ENCODE results near the gene GALR2.
"Not testable (repeated sequence)": the region's sequence is repeated elsewhere in the genome, so short reads cannot be mapped to it uniquely, and the experiment has no call there.

The GALR2 gene, protein sequence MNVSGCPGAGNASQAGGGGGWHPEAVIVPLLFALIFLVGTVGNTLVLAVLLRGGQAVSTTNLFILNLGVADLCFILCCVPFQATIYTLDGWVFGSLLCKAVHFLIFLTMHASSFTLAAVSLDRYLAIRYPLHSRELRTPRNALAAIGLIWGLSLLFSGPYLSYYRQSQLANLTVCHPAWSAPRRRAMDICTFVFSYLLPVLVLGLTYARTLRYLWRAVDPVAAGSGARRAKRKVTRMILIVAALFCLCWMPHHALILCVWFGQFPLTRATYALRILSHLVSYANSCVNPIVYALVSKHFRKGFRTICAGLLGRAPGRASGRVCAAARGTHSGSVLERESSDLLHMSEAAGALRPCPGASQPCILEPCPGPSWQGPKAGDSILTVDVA

DNA sequence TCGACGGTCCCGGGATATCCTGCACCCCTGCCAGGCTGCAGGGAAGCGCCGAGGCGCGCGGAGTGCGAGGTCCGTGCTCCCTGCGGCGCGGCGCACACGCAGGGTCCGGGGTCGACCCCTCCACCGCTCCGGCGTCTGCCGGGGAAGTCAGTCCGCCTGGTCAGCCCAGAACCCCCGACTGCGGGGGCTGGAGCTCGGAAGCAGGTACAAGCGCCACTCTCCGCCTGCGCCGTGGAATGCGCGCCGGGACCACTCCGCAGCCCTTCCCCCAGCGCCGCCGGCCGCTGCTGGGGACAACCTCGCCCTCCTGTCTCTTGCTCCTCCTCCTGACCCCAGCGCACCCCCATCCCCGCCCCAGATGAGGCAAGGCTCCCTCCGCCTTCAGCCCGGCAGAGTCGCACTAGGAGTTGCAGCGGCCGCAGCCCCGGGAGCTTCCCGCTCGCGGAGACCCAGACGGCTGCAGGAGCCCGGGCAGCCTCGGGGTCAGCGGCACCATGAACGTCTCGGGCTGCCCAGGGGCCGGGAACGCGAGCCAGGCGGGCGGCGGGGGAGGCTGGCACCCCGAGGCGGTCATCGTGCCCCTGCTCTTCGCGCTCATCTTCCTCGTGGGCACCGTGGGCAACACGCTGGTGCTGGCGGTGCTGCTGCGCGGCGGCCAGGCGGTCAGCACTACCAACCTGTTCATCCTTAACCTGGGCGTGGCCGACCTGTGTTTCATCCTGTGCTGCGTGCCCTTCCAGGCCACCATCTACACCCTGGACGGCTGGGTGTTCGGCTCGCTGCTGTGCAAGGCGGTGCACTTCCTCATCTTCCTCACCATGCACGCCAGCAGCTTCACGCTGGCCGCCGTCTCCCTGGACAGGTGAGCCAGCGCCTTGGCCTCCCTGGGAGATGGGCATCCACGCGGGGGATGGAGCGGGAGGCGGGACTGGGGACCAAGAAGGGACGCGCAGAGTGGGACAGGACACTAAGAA, at the start of gene GALR2:
TSS of gene GALR2 (plus strand) at position 392 of the 974 bp plus-strand sequence. CDS start at position 495, 103 bp downstream.
- no peak for DNase-seq (ENCODE audit: low read depth in 2 of 2)

DNA sequence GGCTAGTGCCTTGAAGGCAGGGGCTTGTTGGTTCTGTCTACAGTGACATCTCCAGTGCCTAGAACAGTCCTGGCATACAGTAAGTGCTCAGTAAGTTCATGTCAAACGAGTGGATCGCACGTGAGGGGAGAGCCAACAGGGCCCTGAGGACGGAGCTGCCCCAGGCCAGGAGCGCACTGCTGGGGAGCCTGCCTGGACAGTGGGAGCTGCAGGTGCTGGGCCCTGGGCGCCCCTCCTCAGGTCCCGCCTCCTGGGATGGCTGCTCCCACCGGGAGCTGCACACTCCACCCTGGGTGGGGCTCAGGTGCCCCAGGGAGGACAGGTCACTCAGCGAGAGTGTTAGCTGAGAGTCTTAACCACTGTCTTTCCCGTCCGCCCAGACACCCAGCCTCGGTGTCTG, 49.3 kb upstream of the GALR2 start:
- no peak for DNase-seq (ENCODE audit: low read depth in 2 of 2)

DNA sequence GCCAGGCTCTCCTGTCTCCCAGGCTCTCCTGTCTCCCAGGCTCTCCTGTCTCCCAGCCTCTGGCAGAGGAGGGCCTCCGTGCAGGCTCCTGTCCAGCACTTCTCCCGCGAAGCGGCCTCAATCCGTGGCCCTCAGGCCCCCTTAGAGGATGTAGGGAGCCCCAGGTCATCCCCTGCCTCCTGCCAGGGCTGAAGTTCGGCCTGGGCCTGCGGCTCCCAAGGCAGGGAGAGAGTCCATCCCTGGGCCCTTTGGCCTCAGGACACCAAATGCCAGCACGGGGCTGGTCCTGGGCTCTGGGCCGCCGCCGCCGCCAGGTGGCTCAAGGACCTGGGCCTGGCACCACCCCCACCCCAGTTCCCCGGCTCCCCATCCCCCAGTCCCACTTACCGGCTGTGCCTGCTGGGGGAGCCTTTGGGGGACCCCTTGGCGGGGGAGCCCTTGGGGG, 47.8 kb upstream of the GALR2 start:
- DNase-seq (ENCODE audit: low read depth in 2 of 2): no peak

DNA sequence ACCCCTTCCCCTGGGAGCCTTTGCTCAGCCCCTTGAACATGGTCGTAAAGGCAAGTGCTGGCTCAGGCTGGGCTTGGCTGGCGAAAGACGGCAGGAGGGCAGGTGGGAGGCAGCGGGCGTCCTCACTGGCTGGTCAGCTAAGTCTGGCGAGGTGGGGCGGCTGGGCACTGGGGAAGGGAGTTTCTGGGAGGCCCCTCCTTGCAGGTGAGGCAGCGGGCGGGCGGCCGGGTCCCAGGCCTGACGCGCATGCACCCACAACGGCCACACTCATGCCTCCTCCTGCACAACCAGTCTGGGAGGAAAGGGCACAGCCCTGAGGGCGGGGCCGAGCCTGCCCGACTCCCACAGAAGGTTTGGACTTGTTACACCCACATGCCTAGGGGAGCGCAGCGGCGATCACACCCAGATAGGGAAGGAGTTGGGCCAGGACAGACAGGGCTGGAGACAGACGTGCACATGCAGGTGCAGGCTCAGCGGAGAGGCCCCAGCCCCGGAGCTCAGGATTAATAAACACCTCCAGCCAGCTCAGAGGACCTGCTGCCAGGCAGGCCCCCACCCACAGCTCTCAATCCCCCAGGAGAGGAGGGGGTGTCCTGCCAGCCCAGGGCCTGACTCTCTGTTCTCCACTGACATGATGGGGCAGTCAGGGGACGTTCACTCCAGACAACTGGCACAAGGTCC, 47.3 kb upstream of the GALR2 start, which contains the start of gene EVPL:
TSS of gene EVPL (minus strand) at position 148 of the 681 bp plus-strand sequence. CDS start at position 40, 108 bp downstream.
- no peak for DNase-seq (ENCODE audit: low read depth in 2 of 2)

DNA sequence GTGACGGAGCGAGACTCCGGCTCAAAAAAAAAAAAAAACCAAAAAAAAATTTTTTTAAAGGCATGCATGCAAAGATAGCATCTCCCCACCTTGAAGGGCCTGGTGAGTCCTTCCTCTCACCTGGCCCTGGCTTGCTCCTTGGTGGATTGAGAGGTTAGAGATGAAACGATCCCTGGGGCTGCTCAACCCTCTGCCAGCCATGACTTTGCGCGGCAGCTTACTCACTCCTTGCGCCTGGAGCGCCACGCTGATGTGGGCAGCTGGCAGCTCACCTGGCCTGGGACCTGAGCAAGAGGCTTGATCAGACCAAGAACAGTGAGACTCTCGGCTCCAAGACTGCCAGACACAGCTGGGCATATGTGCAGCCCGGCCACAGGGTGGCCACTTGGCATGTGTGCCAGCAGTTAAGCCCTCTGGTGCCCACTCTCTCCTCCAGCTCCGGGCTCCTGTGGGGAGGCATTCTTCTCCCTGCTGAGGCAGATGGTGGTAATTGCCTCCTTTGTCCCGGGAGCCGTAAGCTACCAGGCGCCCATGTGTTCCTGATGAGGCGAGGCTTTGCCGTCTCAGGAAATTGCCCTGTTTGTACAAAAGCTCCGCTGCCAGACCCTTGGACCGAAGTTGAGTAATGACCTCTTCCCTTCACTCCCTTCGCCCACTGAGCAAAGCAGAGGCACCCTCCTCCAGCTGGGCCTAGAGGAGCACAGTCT, 42.4 kb upstream of the GALR2 start:
- no peak for DNase-seq (ENCODE audit: low read depth in 2 of 2)

DNA sequence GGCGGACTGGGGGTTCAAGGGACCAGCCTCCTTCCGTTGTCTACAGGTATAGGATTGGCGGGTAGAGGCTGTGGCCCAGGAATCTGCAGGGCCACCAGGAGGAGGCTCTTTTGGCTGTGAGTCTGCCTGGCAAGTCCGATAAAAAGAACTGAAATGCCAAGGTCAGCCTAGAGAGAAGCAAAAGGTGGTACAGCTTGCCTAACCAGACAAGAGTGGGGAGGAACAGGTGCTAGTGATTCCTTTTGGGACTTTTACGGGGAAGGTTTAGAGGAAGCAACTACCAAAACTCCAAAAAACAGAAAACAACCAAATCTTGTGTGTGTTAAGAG, 41.8 kb upstream of the GALR2 start:
- DNase-seq (ENCODE audit: low read depth in 2 of 2): no peak

DNA sequence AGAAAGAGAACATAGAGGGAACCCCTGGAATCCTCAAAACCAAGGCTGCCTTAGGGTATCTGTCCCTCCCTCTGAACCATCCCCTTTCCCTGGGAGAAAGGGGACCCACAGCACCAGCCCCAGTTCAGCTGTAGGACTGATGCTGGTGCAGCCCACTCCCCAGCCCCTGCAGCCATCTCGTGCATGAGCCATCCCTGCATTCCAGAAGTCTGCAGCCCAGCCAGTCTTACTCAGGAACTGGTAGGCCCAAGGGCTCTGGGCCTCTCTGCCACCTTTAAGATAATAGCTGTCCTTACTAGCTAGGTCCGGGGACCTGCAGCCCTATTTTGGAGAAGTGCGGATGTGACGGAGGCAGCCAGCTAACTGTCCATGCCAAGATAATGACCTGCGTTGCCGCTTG, 41.4 kb upstream of the GALR2 start:
- no peak for DNase-seq (ENCODE audit: low read depth in 2 of 2)

DNA sequence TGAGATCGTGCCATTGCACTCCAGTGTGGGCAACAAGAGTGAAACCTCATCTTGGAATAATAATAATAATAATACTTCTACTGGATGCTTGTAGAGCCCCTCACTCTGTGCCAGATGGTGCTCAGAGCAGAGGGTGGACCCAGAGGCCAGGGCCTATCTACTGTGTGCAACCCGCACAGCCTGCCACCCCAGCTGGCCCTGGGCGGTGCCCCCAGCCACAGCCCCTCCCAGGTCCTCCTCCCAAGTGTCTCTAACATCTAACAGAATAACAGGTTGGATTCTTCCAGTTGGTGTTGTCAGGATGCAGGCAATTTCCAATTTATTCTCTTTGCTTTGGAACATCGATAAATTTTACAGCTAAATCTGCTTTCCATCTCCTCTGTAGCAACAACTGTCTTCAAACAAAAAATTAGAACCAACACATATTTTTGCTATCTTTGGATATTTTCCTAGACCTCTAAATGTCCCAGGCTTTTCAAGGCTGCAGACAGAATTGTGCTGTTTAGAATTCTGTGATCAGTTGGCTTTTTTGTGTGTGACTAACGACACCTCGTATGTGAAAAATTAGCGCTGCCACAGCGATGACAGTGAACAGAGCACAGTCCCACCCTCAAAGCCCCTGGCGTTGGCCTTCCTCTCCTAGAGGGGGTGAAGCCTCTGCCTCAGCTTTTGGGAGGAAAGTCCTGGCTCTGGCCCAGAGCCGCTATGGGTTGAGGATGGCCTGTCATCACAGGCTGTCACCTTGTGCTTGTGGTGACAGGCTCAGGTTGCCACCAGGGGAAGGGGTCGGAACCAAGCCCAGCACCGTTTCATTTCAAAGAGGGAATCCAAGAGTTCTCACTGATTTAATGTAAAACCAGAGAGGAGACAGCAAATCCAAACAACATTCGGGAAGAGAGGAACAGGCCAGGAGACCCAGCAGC, 39.9 kb upstream of the GALR2 start:
- no peak for DNase-seq (ENCODE audit: low read depth in 2 of 2)

DNA sequence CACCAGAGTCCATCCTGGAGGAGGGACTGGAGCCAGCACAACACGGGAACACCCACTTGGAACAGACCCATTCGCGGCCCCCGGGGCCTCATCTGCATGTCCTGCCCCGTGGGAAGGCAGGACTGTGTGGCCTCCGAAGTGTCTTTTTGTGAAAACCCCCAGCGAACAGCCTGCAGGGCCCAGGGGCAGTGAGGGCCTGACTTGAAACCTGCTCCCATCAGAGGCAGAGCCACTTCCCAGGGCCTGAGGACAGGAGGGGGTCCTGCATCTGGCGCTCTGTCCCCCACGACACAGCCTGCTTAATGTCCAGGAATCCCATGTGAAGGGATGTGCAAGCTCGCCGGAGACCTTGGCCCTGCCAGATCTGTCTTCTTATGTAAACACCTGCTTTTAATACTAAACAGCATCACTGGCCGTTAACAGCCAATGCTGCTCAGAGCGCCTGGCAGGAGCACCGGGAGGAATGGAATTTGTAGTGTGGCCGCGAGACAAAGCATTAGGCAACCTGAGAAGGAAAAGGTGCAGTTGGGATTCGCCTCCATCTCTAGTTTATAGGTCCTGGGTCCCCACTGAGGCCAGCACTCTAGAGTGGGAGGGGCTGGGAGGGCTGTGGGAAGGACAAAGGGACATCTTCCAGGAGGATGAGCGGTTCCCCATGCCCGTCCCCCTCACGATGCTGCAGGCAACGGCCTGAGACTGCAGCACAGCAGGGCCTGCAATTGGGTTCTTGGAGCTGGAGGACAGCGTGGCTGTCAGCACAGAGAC, 37.9 kb upstream of the GALR2 start:
- no peak for DNase-seq (ENCODE audit: low read depth in 2 of 2)

DNA sequence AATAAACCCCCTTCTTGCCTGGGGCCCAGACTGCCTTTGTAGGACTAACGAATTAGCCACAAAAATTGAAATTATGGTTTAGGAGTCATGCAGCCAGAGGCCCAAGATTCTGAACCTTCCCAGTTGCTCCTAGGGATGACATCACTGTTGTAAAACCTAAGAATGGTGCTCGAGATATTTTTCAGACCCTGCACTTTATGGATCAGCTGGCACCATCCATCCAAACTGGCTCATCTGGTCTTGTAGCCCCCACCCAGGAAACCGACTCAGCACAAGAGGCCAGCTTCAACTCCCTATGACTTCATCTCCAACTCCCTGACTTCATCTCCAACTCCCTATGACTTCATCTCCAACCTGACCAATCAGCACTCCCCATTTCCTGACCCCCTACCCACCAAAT, 36.5 kb upstream of the GALR2 start:
- DNase-seq (ENCODE audit: low read depth in 2 of 2): no peak

DNA sequence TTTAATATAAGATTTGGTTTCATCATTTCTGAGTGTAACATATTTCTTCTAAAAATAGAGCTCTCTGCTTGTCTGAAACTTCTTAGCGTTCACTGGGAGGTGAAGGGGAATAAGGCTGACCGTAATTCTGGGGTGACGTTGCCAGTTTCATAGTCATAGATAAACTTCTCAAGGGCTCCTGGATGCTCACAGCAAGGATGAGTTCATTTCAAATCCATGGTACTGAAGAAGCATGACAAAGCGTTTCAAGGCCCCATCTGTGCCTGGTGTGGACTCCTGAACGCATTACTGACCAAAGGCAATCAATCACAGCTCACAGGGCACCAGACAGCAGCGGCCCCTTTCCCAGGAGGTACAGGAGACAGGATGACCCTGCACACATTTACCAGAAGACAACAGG, 35.5 kb upstream of the GALR2 start:
- no peak for DNase-seq (ENCODE audit: low read depth in 2 of 2)

DNA sequence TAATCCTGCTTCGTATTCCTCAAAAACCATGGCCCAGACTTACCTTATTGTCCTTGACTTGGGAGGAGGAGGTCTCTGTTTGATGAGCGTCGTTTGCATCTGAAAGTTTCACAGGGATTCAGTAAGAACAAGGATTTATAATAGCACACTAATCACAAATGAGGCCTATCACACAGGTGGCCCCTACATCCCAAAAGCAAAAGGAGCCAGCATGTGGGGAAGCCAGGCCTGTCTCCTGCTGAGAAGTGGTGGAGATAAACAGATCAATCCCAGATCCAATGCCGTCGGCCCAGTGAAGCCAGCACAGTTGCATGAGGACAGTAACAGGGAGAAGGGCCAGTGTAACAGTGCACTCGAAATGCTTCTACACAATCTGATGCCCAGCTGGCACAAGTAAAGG, 34.2 kb upstream of the GALR2 start:
- no peak for DNase-seq (ENCODE audit: low read depth in 2 of 2)

DNA sequence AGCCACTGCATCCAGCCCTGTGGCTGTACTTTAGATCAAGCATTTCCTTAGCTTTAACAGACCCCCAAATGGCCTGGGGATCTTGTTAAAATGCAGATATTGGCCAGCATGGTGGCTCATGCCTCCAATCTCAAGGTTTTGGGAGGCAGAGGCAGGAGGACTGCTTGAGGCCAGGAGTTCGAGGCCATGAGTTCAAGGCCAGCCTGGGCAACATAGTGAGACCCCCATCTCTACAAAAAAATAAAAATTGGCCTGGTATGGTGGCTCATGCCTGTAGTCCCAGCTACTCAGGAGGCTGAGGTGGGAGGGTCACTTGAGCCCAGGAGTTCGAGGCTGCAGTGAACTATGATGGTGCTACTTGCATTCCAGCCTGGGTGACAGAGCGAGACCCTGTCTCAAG, 31.7 kb upstream of the GALR2 start:
- not testable (repeated sequence) for DNase-seq (ENCODE audit: low read depth in 2 of 2)

DNA sequence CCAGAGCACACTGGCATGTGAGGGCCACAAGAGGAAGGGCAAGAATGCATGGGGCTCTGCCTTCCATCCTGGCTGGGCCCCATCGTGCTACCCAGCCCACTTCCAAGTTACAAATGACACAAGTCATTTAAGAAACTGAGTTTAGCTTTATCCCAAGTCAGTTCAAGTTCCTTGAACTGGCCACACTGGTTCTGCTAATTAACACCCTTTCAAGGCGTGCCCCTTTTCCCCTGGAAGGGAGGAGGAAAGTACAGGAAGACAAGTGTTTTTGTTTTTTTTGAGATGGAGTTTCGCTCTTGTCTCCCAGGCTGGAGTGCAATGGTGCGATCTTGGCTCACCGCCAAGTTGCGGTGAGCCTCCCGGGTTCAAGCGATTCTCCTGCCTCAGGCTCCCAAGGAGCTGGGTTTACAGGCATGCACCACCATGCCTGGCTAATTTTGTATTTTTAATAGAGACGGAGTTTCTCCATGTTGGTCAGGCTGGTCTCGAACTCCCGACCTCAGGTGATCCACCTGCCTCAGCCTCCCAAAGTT, 30.0 kb upstream of the GALR2 start:
- not testable (repeated sequence) for DNase-seq (ENCODE audit: low read depth in 2 of 2)

DNA sequence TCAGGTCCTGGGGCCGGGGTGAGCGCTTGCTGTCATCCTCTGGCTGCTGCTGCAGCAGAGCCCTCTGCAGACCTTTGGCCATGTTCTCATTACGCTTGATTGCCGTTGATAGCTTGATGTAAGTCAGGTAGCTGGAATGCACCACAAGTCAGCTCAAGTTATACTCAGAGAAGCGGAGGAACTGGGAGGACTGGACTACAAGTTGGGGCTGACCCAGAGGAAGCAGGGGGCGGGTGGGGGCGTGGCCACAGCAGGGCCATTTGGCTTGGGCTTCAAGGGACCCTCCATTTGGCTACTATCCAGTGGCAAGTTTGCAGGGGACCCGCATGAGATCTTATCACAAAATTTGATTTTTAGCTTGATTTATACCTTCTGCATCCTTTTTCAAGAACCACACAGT, 28.5 kb upstream of the GALR2 start:
- DNase-seq (ENCODE audit: low read depth in 2 of 2): no peak

DNA sequence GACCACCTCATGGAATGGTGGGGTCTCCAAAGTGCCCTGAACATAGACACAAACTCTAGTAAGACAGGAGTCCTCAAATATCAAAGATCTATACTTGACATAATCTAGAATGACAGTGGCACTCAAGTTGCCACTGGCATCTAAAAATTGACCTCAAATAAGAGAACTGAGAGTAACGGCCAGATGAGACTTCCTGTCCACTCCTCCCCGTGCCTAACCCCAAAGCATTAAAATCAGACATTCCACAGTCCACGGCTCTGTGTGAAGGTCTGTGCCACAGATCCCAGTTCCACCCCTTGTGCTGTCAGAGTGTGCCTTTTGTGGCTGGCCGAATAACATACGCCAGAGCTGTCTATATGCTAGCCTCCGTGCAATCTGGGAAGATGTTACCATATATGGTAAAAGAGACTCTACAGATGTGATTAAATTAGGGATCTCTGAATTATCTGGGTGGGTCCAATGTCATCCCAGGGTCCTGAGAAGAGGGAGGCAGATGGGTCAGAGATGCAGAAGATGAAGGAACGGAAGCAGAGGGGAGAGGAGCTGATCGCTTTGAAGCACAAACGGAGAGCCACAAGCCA, 26.5 kb upstream of the GALR2 start:
- DNase-seq (ENCODE audit: low read depth in 2 of 2): no peak

DNA sequence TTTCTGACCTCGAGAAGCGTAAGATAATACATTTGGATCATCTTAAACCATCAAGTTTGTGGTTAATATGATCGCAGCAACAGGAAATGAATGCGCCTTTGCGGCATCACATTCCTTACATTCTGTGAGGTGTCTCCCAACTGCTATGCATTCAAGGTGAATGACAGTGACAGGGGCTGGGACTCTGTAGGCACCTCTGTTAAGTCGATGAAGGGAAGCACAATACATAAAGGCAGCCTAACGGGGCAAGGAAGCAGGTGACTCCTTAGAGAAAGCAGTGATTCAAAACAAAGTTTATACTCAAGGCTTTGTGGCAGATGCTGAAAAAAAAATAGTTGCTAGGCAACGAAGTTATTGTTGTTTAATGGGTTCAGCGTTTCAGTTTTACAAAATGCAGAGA, 25.9 kb upstream of the GALR2 start:
- DNase-seq (ENCODE audit: low read depth in 2 of 2): no peak

DNA sequence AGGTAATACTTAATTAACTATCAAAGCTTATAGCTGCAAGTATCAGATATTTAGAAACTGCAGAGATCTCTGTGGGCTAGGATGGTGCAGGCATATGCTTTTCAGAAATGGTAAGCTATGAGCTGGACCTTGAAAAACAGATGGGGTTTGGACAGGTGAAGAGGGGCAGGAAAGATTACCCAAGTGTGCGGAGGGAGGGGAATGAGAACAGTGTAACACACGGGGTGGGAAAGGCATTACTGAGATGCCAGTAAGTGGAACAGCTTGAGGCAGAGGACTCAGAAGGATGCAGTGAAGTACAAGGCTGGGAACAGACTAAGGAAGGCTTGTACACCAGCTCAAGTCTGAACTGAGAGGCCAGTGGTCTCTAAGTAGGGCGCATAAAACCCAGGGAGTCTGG, 25.3 kb upstream of the GALR2 start:
- DNase-seq (ENCODE audit: low read depth in 2 of 2): no peak
